ENCODE data around the gene VIPR2.

- TF ChIP-seq NR2F6 (IDR thresholded peaks at IDR 0.05), result no peak
- no peak for TF ChIP-seq NR2F6 (CRISPR knock-in tag; IDR thresholded peaks at IDR 0.05)
- TF ChIP-seq EZH2 (conservative IDR thresholded peaks at IDR 0.05; ENCODE audit: low read depth, low read length), result no peak
- TF ChIP-seq SYNCRIP (IDR thresholded peaks at IDR 0.05; ENCODE audit: insufficient read depth, low read depth, low read length), result no peak
- TF ChIP-seq ZBTB2 (CRISPR knock-in tag; IDR thresholded peaks at IDR 0.05; ENCODE audit: low read depth), result no peak
- TF ChIP-seq TAF1 (CRISPR knock-in tag; IDR thresholded peaks at IDR 0.05), result no peak
- no peak for TF ChIP-seq SNAPC5 (CRISPR knock-in tag; IDR thresholded peaks at IDR 0.05; ENCODE audit: borderline replicate concordance)
- no peak for TF ChIP-seq REST (IDR thresholded peaks at IDR 0.05; ENCODE audit: borderline replicate concordance in 1 of 2, low read depth in 1 of 2, low read length in 2 of 2)
- TF ChIP-seq CTCF (CRISPR knock-in tag; IDR thresholded peaks at IDR 0.05), result no peak
- TF ChIP-seq STAG1 (CRISPR knock-in tag; IDR thresholded peaks at IDR 0.05), result no peak
- TF ChIP-seq TBP (CRISPR knock-in tag; IDR thresholded peaks at IDR 0.05), result no peak
Observed at GRCh38 chr7:159120540-159120919, 24.1 kb downstream of the VIPR2 start.
